Activated CD4-positive, alpha-beta memory T cell treated with anti-CD3 and anti-CD28 coated beads for 36 hours (primary cell): ENCODE data around the gene TBPL1. TPM values are rescaled to one million over a fixed set of nuclear protein-coding genes. Genes with fewer than 3 reads are reported as not detected.
"Not testable (repeated sequence)": the region's sequence is repeated elsewhere in the genome, so short reads cannot be mapped to it uniquely, and the experiment has no call there.

ENCODE experiments used
- CTCF ChIA-PET: fragments of 350-600 bp; sonication (Branson Sonifier 250); formaldehyde crosslinking; loops from one replicate; lab custom pipeline; 2021; ENCODE audit warnings: antibody characterized with exemption, inconsistent platforms; lab: Charles Lee
- POLR2A ChIA-PET: fragments of 350-600 bp; sonication (Branson Sonifier 250); formaldehyde crosslinking; loops from one replicate; lab custom pipeline; 2021; ENCODE audit warnings: antibody characterized with exemption; lab: Charles Lee
- DNase-seq: peaks from one replicate; pipeline ENCODE4 v3.0.0-alpha.2; 2020
- H3K27ac Mint-ChIP-seq: one replicate; pipeline ENCODE4 v1.8.0; 2021; ENCODE audit warnings: mixed read lengths
- H3K27me3 Mint-ChIP-seq: one replicate; pipeline ENCODE4 v1.8.0; 2021; ENCODE audit warnings: mixed read lengths
- H3K36me3 Mint-ChIP-seq: one replicate; pipeline ENCODE4 v1.8.0; 2021; ENCODE audit warnings: mixed read lengths
- H3K4me1 Mint-ChIP-seq: one replicate; pipeline ENCODE4 v1.8.0; 2021; ENCODE audit warnings: low read depth, mixed read lengths
- H3K4me3 Mint-ChIP-seq: one replicate; pipeline ENCODE4 v1.8.0; 2021; ENCODE audit warnings: mild to moderate bottlenecking, mixed read lengths
- H3K9me3 Mint-ChIP-seq: one replicate; pipeline ENCODE4 v1.8.0; 2021; ENCODE audit warnings: mixed read lengths
- intact Hi-C: fragments of 100-400 bp; cut with micrococcal nuclease; formaldehyde crosslinking; loops from one replicate; pipeline ENCODE4 v1.15.1; 2023
- total RNA-seq, 2 experiments: library from RNA; stranded (reverse); gene quantifications; one replicate each; pipeline ENCODE4 v1.2.3, GENCODE V29; 2021

Gene TBPL1
- total RNA-seq, 2 experiments from 2014 or later, result 31.3 to 35.7 TPM

DNA sequence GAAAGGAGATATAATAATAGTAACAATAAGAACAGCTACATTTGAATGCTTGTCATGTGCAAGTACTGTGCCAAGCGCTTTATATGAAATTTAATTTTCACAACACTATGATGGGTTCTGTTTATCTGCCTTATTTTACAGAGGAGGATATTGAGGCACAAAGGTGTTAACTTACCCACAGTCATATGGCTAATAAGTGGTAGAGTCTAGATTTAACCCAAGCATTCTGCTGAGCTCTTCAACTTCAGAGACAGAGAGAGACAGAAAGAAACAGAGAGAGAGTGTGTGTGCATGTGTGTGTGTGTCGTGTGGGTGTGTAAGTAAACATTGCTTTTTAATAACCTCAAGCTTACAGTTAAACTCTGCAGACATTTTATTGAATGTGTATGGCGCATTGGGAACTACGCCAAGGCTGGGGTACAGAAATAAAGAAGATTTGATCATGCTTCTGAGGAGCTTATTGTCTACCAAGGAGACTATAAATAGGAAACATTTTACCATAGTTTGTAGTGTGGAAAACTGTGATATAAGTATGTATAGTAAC, 12.9 kb downstream of the TBPL1 start:
- H3K4me1 Mint-ChIP-seq, result peaks cover 55% of the 10 kb centered on the region
- CTCF ChIA-PET, result interaction anchor here (0.9 to 1.4 kb wide), 4 partner anchors 42 to 146 kb away, joined by 3 to 5 read pairs (median 4); no protein-coding TSS in a partner anchor
- H3K4me3 Mint-ChIP-seq, result no peak overlapping the region
- no peaks in the 10 kb centered on the region for H3K27me3 Mint-ChIP-seq
- intact Hi-C loops, result no loop called here
- POLR2A ChIA-PET, result no interaction called here
- no peaks in the 10 kb centered on the region for H3K36me3 Mint-ChIP-seq
- no peak for DNase-seq
- H3K27ac Mint-ChIP-seq, result no peak overlapping the region
- no peaks in the 10 kb centered on the region for H3K9me3 Mint-ChIP-seq

GRCh38 chr6:133966654-133967329, 13.8 kb downstream of the TBPL1 start:
- H3K36me3 Mint-ChIP-seq, result no peaks in the 10 kb centered on the region
- no peak for DNase-seq
- intact Hi-C loops, result no loop called here
- no peaks in the 10 kb centered on the region for H3K9me3 Mint-ChIP-seq
- H3K4me1 Mint-ChIP-seq, result peaks cover 53% of the 10 kb centered on the region
- CTCF ChIA-PET, result interaction anchor here (1.4 kb wide), 1 partner anchor 145 kb away, joined by 3 read pairs; no protein-coding TSS in a partner anchor
- POLR2A ChIA-PET, result no interaction called here
- no peaks in the 10 kb centered on the region for H3K27me3 Mint-ChIP-seq
- no peak overlapping the region for H3K4me3 Mint-ChIP-seq
- H3K27ac Mint-ChIP-seq, result no peak overlapping the region

DNA sequence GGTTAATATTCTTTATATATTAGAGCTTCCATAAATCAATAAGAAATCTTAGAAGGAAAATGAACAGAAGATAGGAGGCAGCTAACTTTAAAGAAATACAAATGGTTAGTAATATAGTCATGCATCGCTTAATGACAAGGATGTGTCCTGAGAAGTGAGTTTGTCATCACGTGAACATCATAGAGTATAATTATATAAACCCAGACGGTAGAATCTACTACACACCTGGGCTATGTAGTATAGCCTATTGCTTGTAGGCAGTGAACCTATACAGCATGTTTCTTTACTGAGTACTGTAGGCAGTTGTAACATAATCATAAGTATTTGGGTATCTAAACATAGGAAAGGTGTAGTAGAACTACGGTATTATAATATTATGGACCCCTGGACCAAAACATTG, 14.3 kb downstream of the TBPL1 start:
- Mint-ChIP-seq H3K4me3 (no peak overlapping the region), H3K27ac (no peak overlapping the region), H3K9me3 (no peaks in the 10 kb centered on the region), H3K36me3 (no peaks in the 10 kb centered on the region), H3K27me3 (no peaks in the 10 kb centered on the region), H3K4me1 (peaks cover 48% of the 10 kb centered on the region)
- intact Hi-C loops, result no loop called here
- no peak for DNase-seq
- ChIA-PET POLR2A (no interaction called here), CTCF (interaction anchor here (0.9 to 1.4 kb wide), 2 partner anchors 96 to 144 kb away, joined by 3 to 5 read pairs; no protein-coding TSS in a partner anchor)

GRCh38 chr6:133967835-133968234, 14.8 kb downstream of the TBPL1 start:
- intact Hi-C loops, DNase-seq, H3K4me3 Mint-ChIP-seq, H3K27me3 Mint-ChIP-seq, H3K9me3 Mint-ChIP-seq, H3K36me3 Mint-ChIP-seq, H3K27ac Mint-ChIP-seq, POLR2A ChIA-PET: not testable (repeated sequence)
- peaks cover 45% of the 10 kb centered on the region for H3K4me1 Mint-ChIP-seq
- CTCF ChIA-PET, result interaction anchor here (0.9 to 1.0 kb wide), 2 partner anchors 9 to 96 kb away, joined by 3 to 5 read pairs; no protein-coding TSS in a partner anchor

DNA sequence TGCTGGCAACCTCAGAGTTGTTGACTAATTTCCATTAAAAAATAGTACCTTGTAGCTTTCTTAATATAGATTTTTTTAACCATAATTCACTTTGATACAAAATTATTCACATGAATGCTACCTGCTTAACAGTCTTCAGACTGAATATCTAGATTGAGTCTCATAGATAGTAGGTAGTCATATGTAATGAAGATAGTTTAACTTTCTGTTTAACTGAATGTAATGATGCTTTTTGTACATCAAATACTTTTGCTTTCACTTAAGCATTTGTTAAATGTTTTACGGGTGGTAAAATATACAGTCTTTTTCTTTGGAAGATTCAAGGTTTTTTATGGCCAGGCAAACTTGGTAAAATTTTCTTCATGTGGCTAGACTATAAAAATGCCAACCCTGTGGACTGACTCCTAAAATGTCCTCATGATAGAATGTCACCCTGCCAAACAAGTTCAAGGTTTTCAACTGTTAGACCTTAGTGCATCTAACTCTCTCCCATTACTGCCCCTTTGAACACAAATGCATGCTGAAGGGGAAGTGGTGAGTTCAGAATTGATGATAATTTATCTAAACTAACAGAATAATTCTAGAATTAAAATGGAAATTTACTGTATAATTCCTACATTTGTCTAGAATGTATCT, 16.4 kb downstream of the TBPL1 start:
- Mint-ChIP-seq H3K4me3 (no peak overlapping the region), H3K36me3 (no peaks in the 10 kb centered on the region), H3K27me3 (no peaks in the 10 kb centered on the region), H3K27ac (no peak overlapping the region), H3K4me1 (peaks cover 46% of the 10 kb centered on the region), H3K9me3 (no peaks in the 10 kb centered on the region)
- intact Hi-C loops, result no loop called here
- CTCF ChIA-PET, result interaction anchor here (1.7 to 2.0 kb wide), 3 partner anchors 16 to 128 kb away, joined by 5 to 8 read pairs (median 7); no protein-coding TSS in a partner anchor
- POLR2A ChIA-PET, result no interaction called here
- DNase-seq, result no peak

DNA sequence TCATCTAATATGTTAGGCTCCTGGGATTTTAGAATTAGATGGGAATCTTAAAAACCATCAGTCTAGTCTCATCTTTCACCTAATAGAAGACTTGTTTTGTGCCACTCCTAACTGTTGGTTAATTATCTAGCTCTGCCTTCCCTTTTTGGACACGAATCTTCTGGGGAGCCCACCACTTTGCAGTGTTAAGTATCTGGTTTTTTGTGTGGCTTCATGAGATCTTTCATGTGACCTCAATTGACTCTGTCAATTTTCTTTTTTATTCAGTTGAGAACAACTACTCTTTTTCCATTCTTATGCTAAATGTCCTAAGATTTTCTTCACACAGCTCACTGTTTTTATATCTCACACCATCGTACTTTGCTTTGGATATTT, 16.9 kb downstream of the TBPL1 start:
- intact Hi-C loops, result no loop called here
- Mint-ChIP-seq H3K4me1 (peaks cover 42% of the 10 kb centered on the region), H3K36me3 (no peaks in the 10 kb centered on the region), H3K9me3 (no peaks in the 10 kb centered on the region), H3K27ac (peak overlapping the region; percentile 35), H3K27me3 (no peaks in the 10 kb centered on the region), H3K4me3 (no peak overlapping the region)
- DNase-seq, result no peak
- ChIA-PET CTCF (interaction anchor here (0.6 to 2.0 kb wide), 5 partner anchors 16 to 127 kb away, joined by 3 to 10 read pairs (median 7); no protein-coding TSS in a partner anchor), POLR2A (no interaction called here)

- Mint-ChIP-seq H3K27ac (no peak overlapping the region), H3K9me3 (no peaks in the 10 kb centered on the region), H3K4me1 (peaks cover 26% of the 10 kb centered on the region), H3K4me3 (no peak overlapping the region), H3K36me3 (no peaks in the 10 kb centered on the region), H3K27me3 (no peaks in the 10 kb centered on the region)
- ChIA-PET CTCF (interaction anchor here (2.0 kb wide), 1 partner anchor 92 kb away, joined by 10 read pairs; no protein-coding TSS in a partner anchor), POLR2A (no interaction called here)
- DNase-seq, result no peak
- intact Hi-C loops, result loop anchor here (2.0 kb wide), 1 partner anchor 19 kb away; the partner anchor contains the start of gene TBPL1
Measured at GRCh38 chr6:133971861-133972260, 18.8 kb downstream of the TBPL1 start.

- peaks cover 24% of the 10 kb centered on the region for H3K4me1 Mint-ChIP-seq
- ChIA-PET CTCF (interaction anchor here (0.8 to 7.6 kb wide), 26 partner anchors 10 to 138 kb away, joined by 3 to 131 read pairs (median 6); partner anchors contain the start of genes SLC2A12 and TBPL1), POLR2A (no interaction called here)
- H3K9me3 Mint-ChIP-seq, result no peaks in the 10 kb centered on the region
- H3K27ac Mint-ChIP-seq, result no peak overlapping the region
- DNase-seq, result no peak
- H3K4me3 Mint-ChIP-seq, result no peak overlapping the region
- intact Hi-C loops, result loop anchor here (2.0 kb wide), 1 partner anchor 20 kb away; the partner anchor contains the start of gene TBPL1
- no peaks in the 10 kb centered on the region for H3K27me3 Mint-ChIP-seq
- no peaks in the 10 kb centered on the region for H3K36me3 Mint-ChIP-seq
Measured at GRCh38 chr6:133972388-133972787, 19.4 kb downstream of the TBPL1 start.

DNA sequence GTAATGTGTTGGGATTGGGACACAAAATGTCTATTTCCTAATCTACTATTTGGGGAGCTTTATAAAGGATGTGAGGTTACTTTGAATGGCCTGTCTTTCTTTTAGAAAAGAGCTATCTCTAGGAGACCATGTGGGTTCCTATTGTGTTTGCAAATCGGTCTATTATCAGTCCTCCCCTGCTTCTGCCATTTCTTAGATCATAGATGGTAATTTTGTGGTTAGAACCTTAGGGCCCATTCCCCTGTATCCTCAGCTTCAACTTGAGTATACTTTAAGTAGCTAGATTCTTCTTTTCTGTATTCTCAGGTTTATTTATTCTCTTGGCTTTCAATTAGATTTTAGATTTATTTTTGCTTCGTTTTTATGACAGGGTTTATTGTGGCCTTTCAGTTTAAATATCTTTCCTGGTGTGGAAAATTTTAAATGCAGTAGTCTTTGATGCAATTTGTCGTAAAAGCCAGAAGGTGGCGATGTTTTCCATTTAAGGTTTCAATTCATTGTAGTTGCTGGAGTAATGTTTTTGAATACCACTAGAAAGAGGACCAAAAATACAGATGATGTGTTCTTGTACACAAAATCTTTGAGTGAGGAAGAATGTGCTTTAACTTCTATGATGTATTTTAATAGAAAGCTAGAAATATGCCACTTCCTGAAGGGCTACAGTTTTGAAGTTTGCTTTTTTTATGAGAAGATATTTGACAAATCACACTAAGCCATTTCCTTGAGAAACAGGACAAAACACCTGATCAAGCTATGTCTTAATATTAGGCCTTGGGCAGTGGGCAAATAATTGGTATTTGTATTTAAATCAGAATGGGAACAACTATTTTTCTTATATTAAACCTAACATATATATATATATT, 20.3 kb downstream of the TBPL1 start:
- no peaks in the 10 kb centered on the region for H3K36me3 Mint-ChIP-seq
- intact Hi-C loops, result loop anchor here (1.0 to 2.0 kb wide), 5 partner anchors 10 to 124 kb away; partner anchors contain the start of gene TBPL1
- H3K9me3 Mint-ChIP-seq, result no peaks in the 10 kb centered on the region
- DNase-seq, result no peak
- no peak overlapping the region for H3K27ac Mint-ChIP-seq
- ChIA-PET CTCF (interaction anchor here (0.5 to 7.6 kb wide), 37 partner anchors 9 to 967 kb away, joined by 3 to 131 read pairs (median 5); partner anchors contain the start of genes SLC2A12 and TBPL1), POLR2A (no interaction called here)
- H3K4me1 Mint-ChIP-seq, result peaks cover 30% of the 10 kb centered on the region
- no peaks in the 10 kb centered on the region for H3K27me3 Mint-ChIP-seq
- no peak overlapping the region for H3K4me3 Mint-ChIP-seq

DNA sequence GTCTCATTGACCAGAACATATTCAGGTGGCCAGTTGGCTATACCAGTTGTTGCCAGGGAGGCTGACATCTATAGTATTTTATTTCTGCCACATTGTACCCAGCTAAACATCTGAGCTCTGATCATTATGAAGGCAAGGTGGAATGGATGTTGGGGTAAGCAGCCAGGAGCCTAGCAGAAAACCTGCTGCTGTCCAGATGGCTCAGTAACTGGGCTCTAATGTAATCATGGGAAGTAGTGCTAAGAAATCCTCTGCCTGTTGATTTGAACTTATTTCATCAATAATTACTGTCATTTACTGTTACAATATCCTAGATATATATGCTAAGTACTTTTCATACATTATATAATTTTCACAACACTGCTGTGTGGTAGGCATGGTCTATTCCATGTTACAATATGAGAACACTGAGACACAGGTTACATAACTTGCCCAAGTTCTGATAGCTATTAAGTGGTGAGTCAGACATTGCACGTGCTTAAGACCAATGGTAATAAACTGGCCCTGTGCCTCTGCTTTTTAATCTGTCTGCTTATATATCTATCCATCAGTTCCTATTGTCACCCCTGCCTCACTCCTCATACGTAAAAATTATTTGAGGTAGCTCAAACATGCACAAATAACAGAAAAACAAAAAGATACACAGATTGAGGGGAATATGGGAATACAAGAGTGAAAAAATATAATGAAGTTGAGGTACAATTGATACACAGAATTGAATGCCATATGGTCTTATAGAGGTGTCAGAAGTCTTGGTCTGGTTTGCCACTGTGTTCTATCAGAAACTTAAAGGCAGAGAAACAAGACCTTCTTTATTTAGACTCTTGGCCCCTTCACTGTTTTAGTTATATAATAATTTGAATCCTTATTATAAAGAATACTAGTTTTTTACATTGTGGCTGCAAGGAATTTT, 25.2 kb downstream of the TBPL1 start:
- Mint-ChIP-seq H3K9me3 (no peaks in the 10 kb centered on the region), H3K36me3 (peaks cover 15% of the 10 kb centered on the region), H3K4me1 (peaks cover 32% of the 10 kb centered on the region), H3K27me3 (no peaks in the 10 kb centered on the region), H3K27ac (no peak overlapping the region), H3K4me3 (no peak overlapping the region)
- DNase-seq, result no peak
- ChIA-PET POLR2A (no interaction called here), CTCF (interaction anchor here (0.6 to 7.6 kb wide), 5 partner anchors 14 to 133 kb away, joined by 3 to 131 read pairs (median 3); no protein-coding TSS in a partner anchor)
- intact Hi-C loops, result no loop called here
